Subcutaneous abdominal adipose tissue (tissue), 5 donors: ENCODE results near the gene TCERG1.
A peak's percentile ranks its signal among the peaks of the same experiment; 100 is the strongest.

Experiments used
- H3K27ac ChIP-seq: one replicate; pipeline ENCODE4 v1.7.0; 2013; ENCODE audit warnings: low read depth, mild to moderate bottlenecking, inconsistent platforms, low read length, moderate library complexity
- H3K27me3 ChIP-seq, 5 donors: one replicate each; pipeline ENCODE4 v1.7.0; 2013; ENCODE audit warnings: low read length in 5 of 5, inconsistent platforms in 1 of 5; ENCODE audit not compliant: control insufficient read depth in 5 of 5, insufficient read depth in 4 of 5
- H3K36me3 ChIP-seq, 5 donors: one replicate each; pipeline ENCODE4 v1.7.0; 2013; ENCODE audit warnings: low read length in 5 of 5; ENCODE audit not compliant: control insufficient read depth in 5 of 5, insufficient read depth in 5 of 5
- H3K4me1 ChIP-seq, 5 donors: one replicate each; pipeline ENCODE4 v1.7.0; 2013; ENCODE audit warnings: low read length in 5 of 5, mild to moderate bottlenecking in 3 of 5, moderate library complexity in 1 of 5; ENCODE audit not compliant: control insufficient read depth in 5 of 5, insufficient read depth in 5 of 5
- H3K4me3 ChIP-seq, 5 donors: one replicate each; pipeline ENCODE4 v1.7.0; 2013; ENCODE audit warnings: low read length in 5 of 5, low read depth in 1 of 5
- H3K9ac ChIP-seq, 5 donors: one replicate each; pipeline ENCODE4 v1.7.0; 2013; ENCODE audit warnings: low read length in 5 of 5, mild to moderate bottlenecking in 4 of 5, moderate library complexity in 3 of 5
- H3K9me3 ChIP-seq, 5 donors: one replicate each; pipeline ENCODE4 v1.7.0; 2013; ENCODE audit warnings: low read length in 5 of 5; ENCODE audit not compliant: control insufficient read depth in 5 of 5
- donor health status: healthy.
- donor health status: healthy.
- donor health status: healthy.
- donor health status: healthy.
- donor health status: healthy.

The TCERG1 gene

GRCh38 chr5:146446861-146447733 lies at the start of gene TCERG1:
Gene TCERG1 (plus strand): TSS chr5:146447333. CDS start chr5:146447350, 17 bp downstream.
- Histone ChIP-seq H3K4me1 (peaks cover 4 to 31% (median 22%) of the 10 kb centered on the region in 5 donors), H3K27me3 (no peaks in the 10 kb centered on the region), H3K27ac (peak within 1 kb of the TSS; percentile 97), H3K4me3 (peak within 1 kb of the TSS; percentile 83 to 94 (median 91)), H3K9me3 (no peaks in the 10 kb centered on the region), H3K36me3 (no peaks in the 10 kb centered on the region), H3K9ac (peak within 1 kb of the TSS; percentile 66 to 100 (median 98))

DNA sequence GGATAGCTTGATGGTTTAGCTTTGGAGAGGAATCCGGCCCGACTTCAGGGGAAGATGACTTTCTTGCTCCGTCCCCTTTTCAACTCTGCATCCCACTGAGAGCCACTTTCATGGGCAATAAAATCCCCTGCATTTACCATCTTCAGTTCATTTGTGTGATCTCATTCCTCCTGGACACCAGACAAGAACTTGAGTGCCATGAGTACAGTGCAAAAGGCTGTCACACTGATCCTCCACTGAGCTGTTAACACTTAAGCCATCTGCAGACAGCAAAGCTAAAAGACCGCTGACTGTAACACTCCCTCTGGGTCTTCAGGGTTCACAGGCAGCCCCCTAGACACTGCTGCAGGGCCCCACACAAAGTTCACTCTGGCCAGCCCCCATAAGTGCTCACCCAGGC lies 48.3 kb upstream of the TCERG1 start:
- H3K4me3 ChIP-seq, result no peak overlapping the region
- no peaks in the 10 kb centered on the region for H3K4me1 ChIP-seq
- no peak overlapping the region for H3K27ac ChIP-seq
- H3K27me3 ChIP-seq, result peaks cover 2 to 13% (median 7%) of the 10 kb centered on the region in 5 donors
- no peaks in the 10 kb centered on the region for H3K9me3 ChIP-seq
- no peak overlapping the region for H3K9ac ChIP-seq
- H3K36me3 ChIP-seq, result no peaks in the 10 kb centered on the region

GRCh38 chr5:146399481-146399880 lies 47.7 kb upstream of the TCERG1 start:
- peaks cover 2 to 13% (median 7%) of the 10 kb centered on the region in 5 donors for H3K27me3 ChIP-seq
- no peak overlapping the region for H3K9ac ChIP-seq
- no peaks in the 10 kb centered on the region for H3K4me1 ChIP-seq
- H3K9me3 ChIP-seq, result no peaks in the 10 kb centered on the region
- H3K27ac ChIP-seq, result no peak overlapping the region
- H3K36me3 ChIP-seq, result no peaks in the 10 kb centered on the region
- no peak overlapping the region for H3K4me3 ChIP-seq

DNA sequence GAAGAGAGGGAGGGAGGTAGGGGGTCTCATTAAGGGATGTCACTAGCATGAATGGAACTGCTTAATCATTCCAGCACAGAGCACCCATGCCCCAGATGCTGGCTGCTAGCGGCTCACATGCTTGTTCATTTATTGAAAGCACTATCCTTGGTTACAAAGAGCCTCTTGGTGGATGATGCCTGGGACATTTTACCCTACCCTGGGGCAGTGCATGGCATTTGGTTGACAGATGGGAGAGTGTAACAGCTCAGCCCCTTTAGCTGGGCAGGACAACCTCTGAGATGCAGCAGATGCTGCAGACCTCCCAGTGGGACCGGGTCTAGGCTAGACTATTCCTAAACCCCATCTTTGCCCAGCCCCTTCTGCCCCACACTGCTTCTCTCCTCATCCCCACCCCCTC lies 46.9 kb upstream of the TCERG1 start:
- no peak overlapping the region for H3K4me3 ChIP-seq
- H3K27me3 ChIP-seq, result peaks cover 2 to 13% (median 7%) of the 10 kb centered on the region in 5 donors
- no peak overlapping the region for H3K27ac ChIP-seq
- H3K9me3 ChIP-seq, result no peaks in the 10 kb centered on the region
- H3K4me1 ChIP-seq, result no peaks in the 10 kb centered on the region
- no peak overlapping the region for H3K9ac ChIP-seq
- no peaks in the 10 kb centered on the region for H3K36me3 ChIP-seq

- Histone ChIP-seq H3K27me3 (peaks cover 2 to 13% (median 7%) of the 10 kb centered on the region in 5 donors), H3K9ac (no peak overlapping the region), H3K36me3 (no peaks in the 10 kb centered on the region), H3K9me3 (no peaks in the 10 kb centered on the region), H3K4me3 (no peak overlapping the region), H3K27ac (no peak overlapping the region), H3K4me1 (no peaks in the 10 kb centered on the region)
Observed at GRCh38 chr5:146401021-146401420, 46.1 kb upstream of the TCERG1 start.

GRCh38 chr5:146402949-146403348 lies 44.2 kb upstream of the TCERG1 start:
- H3K9ac ChIP-seq, result no peak overlapping the region
- H3K27ac ChIP-seq, result no peak overlapping the region
- peaks cover 2 to 13% (median 7%) of the 10 kb centered on the region in 5 donors for H3K27me3 ChIP-seq
- no peak overlapping the region for H3K4me3 ChIP-seq
- no peaks in the 10 kb centered on the region for H3K9me3 ChIP-seq
- H3K4me1 ChIP-seq, result no peaks in the 10 kb centered on the region
- no peaks in the 10 kb centered on the region for H3K36me3 ChIP-seq

- H3K36me3 ChIP-seq, result no peaks in the 10 kb centered on the region
- no peak overlapping the region for H3K9ac ChIP-seq
- H3K27me3 ChIP-seq, result no peaks in the 10 kb centered on the region
- no peaks in the 10 kb centered on the region for H3K9me3 ChIP-seq
- no peaks in the 10 kb centered on the region for H3K4me1 ChIP-seq
- no peak overlapping the region for H3K27ac ChIP-seq
- no peak overlapping the region for H3K4me3 ChIP-seq
Observed at GRCh38 chr5:146409054-146409671, 38.0 kb upstream of the TCERG1 start.

- Histone ChIP-seq H3K27me3 (no peaks in the 10 kb centered on the region), H3K9me3 (no peaks in the 10 kb centered on the region), H3K4me3 (no peak overlapping the region), H3K36me3 (no peaks in the 10 kb centered on the region), H3K9ac (no peak overlapping the region), H3K27ac (no peak overlapping the region), H3K4me1 (no peaks in the 10 kb centered on the region)
Observed at GRCh38 chr5:146410272-146410671, 36.9 kb upstream of the TCERG1 start.

GRCh38 chr5:146419696-146420095 lies 27.4 kb upstream of the TCERG1 start:
- no peaks in the 10 kb centered on the region for H3K4me1 ChIP-seq
- H3K9me3 ChIP-seq, result no peaks in the 10 kb centered on the region
- H3K9ac ChIP-seq, result no peak overlapping the region
- H3K27ac ChIP-seq, result no peak overlapping the region
- H3K27me3 ChIP-seq, result peaks cover 0 to 2% (median 0%) of the 10 kb centered on the region in 5 donors
- no peak overlapping the region for H3K4me3 ChIP-seq
- H3K36me3 ChIP-seq, result no peaks in the 10 kb centered on the region

DNA sequence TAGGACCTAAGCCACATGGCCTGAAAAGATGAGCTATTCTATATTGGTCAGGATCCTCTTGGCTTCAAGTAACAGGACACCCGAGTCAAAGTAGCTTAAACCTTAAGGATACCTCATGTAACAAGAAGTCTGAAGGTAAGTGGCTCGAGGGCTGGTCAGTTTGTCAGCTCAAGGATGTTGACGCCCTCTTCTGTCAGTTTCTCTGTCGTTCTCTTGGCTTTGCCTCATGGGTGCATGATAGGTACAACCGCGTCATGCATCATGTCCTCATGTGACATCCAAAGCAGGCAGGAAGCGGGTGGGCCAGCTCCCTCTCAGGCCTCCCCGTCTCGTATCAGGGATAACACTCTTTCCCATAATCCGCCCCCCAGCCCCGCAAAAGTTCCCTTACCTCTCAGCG lies 22.1 kb upstream of the TCERG1 start:
- no peaks in the 10 kb centered on the region for H3K9me3 ChIP-seq
- no peak overlapping the region for H3K4me3 ChIP-seq
- peaks cover 9 to 16% (median 11%) of the 10 kb centered on the region in 5 donors for H3K27me3 ChIP-seq
- no peak overlapping the region for H3K27ac ChIP-seq
- H3K36me3 ChIP-seq, result no peaks in the 10 kb centered on the region
- H3K9ac ChIP-seq, result no peak overlapping the region
- H3K4me1 ChIP-seq, result no peaks in the 10 kb centered on the region
